TTC549 (cell line): ENCODE data around the gene RBAK.
"Not testable (repeated sequence)": the region's sequence is repeated elsewhere in the genome, so short reads cannot be mapped to it uniquely, and the experiment has no call there.

ENCODE experiments used
- FAIRE-seq: peaks from 2 replicates; lab custom pipeline; 2012; peaks lifted over from hg19 to GRCh38; lab: Jason Lieb, UNC

The RBAK gene

GRCh38 chr7:5051731-5052130, 6.1 kb downstream of the RBAK start:
- FAIRE-seq: not testable (repeated sequence)

- no peak for FAIRE-seq
Observed at GRCh38 chr7:5053175-5053574, 7.5 kb downstream of the RBAK start.

- no peak for FAIRE-seq
Observed at GRCh38 chr7:5063698-5064097, 18.0 kb downstream of the RBAK start.

GRCh38 chr7:5064391-5065106, 18.9 kb downstream of the RBAK start:
- no peak for FAIRE-seq

GRCh38 chr7:5065107-5065407, 19.4 kb downstream of the RBAK start:
- FAIRE-seq: no peak

GRCh38 chr7:5068521-5068920, 22.9 kb downstream of the RBAK start:
- FAIRE-seq: no peak

GRCh38 chr7:5070206-5070605, 24.5 kb downstream of the RBAK start:
- no peak for FAIRE-seq

- FAIRE-seq: not testable (repeated sequence)
Observed at GRCh38 chr7:5075187-5075586, 29.5 kb downstream of the RBAK start.

GRCh38 chr7:5077740-5078139, 32.1 kb downstream of the RBAK start:
- FAIRE-seq: no peak

GRCh38 chr7:5082806-5083205, 37.1 kb downstream of the RBAK start:
- no peak for FAIRE-seq

GRCh38 chr7:5083311-5083711, 37.7 kb downstream of the RBAK start:
- FAIRE-seq: no peak

- FAIRE-seq: no peak
Observed at GRCh38 chr7:5086256-5086655, 40.6 kb downstream of the RBAK start.

- not testable (repeated sequence) for FAIRE-seq
Observed at GRCh38 chr7:5088228-5088833, 42.7 kb downstream of the RBAK start.

- FAIRE-seq: no peak
Observed at GRCh38 chr7:5088906-5089305, 43.2 kb downstream of the RBAK start.

- FAIRE-seq: no peak
Observed at GRCh38 chr7:5093948-5094347, 48.3 kb downstream of the RBAK start.

- FAIRE-seq: no peak
Observed at GRCh38 chr7:5094641-5095040, 49.0 kb downstream of the RBAK start.

- FAIRE-seq: no peak
Observed at GRCh38 chr7:5116359-5116758, 70.7 kb downstream of the RBAK start.

- FAIRE-seq: no peak
Observed at GRCh38 chr7:5117095-5117970, 71.7 kb downstream of the RBAK start.
